ENCODE data around the gene TPST1. TPM values are rescaled to one million over a fixed set of nuclear protein-coding genes. Genes with fewer than 3 reads are reported as not detected.

The TPST1 gene
- total RNA-seq, 1 experiment from 2014 or later, result 32.8 TPM

DNA sequence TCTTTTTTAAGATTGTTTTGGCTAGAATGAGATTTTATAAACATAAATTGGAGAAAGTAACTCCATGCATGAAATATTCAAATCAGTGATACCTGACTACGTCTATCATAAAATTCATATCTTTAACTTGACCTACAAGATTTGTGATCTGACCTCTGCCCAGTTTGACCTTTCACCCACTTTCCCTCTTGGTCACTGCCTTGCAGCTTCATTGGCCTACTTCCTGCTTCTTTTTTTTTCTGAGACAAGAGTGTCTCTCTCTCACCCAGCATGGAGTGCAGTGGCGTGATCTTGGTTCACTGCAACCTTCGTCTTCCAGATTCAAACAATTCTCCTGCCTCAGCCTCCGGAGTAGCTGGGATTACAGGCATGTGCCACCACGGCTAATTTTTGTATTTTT lies 28.5 kb downstream of the TPST1 start:
- H3K36me3 Mint-ChIP-seq (ENCODE audit: insufficient read depth, unreplicated experiment), result peaks cover 29% of the 10 kb centered on the region

GRCh38 chr7:66236713-66237303 lies 31.7 kb downstream of the TPST1 start:
- Histone ChIP-seq H3K4me1 (peaks cover 49% of the 10 kb centered on the region), H3K36me3 (ENCODE audit: control insufficient read depth, insufficient read depth, low read length) (no peaks in the 10 kb centered on the region), H3K4me3 (ENCODE audit: low read depth, low read length) (no peak overlapping the region), H3K9me3 (peaks cover 3% of the 10 kb centered on the region; the same call in 1 of the 2 replicates), H3K27me3 (replicated peaks; ENCODE audit: control insufficient read depth, insufficient read depth, low read length) (no peaks in the 10 kb centered on the region)
- peaks cover 19% of the 10 kb centered on the region for H3K9me3 Mint-ChIP-seq (ENCODE audit: unreplicated experiment)
- H3K4me1 Mint-ChIP-seq (ENCODE audit: low read depth, unreplicated experiment), result peaks cover 45% of the 10 kb centered on the region
- POLR2A ChIA-PET, result no interaction called here
- H3K36me3 Mint-ChIP-seq (ENCODE audit: insufficient read depth, unreplicated experiment), result peaks cover 33% of the 10 kb centered on the region
- intact Hi-C loops (cut with micrococcal nuclease; ENCODE audit: unreplicated experiment), result loop anchor here (5.0 kb wide), 1 partner anchor 50 kb away; no protein-coding TSS in a partner anchor
- TF ChIP-seq, protein P1, sequence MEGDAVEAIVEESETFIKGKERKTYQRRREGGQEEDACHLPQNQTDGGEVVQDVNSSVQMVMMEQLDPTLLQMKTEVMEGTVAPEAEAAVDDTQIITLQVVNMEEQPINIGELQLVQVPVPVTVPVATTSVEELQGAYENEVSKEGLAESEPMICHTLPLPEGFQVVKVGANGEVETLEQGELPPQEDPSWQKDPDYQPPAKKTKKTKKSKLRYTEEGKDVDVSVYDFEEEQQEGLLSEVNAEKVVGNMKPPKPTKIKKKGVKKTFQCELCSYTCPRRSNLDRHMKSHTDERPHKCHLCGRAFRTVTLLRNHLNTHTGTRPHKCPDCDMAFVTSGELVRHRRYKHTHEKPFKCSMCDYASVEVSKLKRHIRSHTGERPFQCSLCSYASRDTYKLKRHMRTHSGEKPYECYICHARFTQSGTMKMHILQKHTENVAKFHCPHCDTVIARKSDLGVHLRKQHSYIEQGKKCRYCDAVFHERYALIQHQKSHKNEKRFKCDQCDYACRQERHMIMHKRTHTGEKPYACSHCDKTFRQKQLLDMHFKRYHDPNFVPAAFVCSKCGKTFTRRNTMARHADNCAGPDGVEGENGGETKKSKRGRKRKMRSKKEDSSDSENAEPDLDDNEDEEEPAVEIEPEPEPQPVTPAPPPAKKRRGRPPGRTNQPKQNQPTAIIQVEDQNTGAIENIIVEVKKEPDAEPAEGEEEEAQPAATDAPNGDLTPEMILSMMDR (IDR thresholded peaks at IDR 0.05; ENCODE audit: insufficient read depth in 1 of 2, low read depth in 1 of 2, low read length in 1 of 2, severe bottlenecking in 1 of 2, unreplicated experiment in 1 of 2), result no peak
- no peak for DNase-seq
- BruUV-seq (replicated peaks), result no TSS peak
- CTCF ChIA-PET, result no interaction called here
- H3K27ac Mint-ChIP-seq (ENCODE audit: unreplicated experiment), result peak overlapping the region; percentile 71
- peak overlapping the region; percentile 56 for H3K4me3 Mint-ChIP-seq (ENCODE audit: unreplicated experiment)
- no peaks in the 10 kb centered on the region for H3K27me3 Mint-ChIP-seq (ENCODE audit: insufficient read depth, unreplicated experiment)

More for the DNA sequence above, 28.5 kb downstream of the TPST1 start:
- H3K9me3 ChIP-seq, result peaks cover 3% of the 10 kb centered on the region; the same call in 1 of the 2 replicates
- ChIA-PET CTCF (no interaction called here), POLR2A (no interaction called here)
- no TSS peak for BruUV-seq (replicated peaks)
- H3K36me3 ChIP-seq (ENCODE audit: control insufficient read depth, insufficient read depth, low read length), result no peaks in the 10 kb centered on the region
- intact Hi-C loops (cut with micrococcal nuclease; ENCODE audit: unreplicated experiment), result no loop called here
- H3K27ac Mint-ChIP-seq (ENCODE audit: unreplicated experiment), result no peak overlapping the region
- no peak overlapping the region for H3K4me3 ChIP-seq (ENCODE audit: low read depth, low read length)
- no peaks in the 10 kb centered on the region for H3K27me3 ChIP-seq (replicated peaks; ENCODE audit: control insufficient read depth, insufficient read depth, low read length)
- H3K9me3 Mint-ChIP-seq (ENCODE audit: unreplicated experiment), result peaks cover 19% of the 10 kb centered on the region
- DNase-seq, result no peak
- TF ChIP-seq, protein P1 (IDR thresholded peaks at IDR 0.05; ENCODE audit: insufficient read depth in 1 of 2, low read depth in 1 of 2, low read length in 1 of 2, severe bottlenecking in 1 of 2, unreplicated experiment in 1 of 2), result no peak
- H3K4me1 ChIP-seq, result peaks cover 37% of the 10 kb centered on the region
- H3K4me3 Mint-ChIP-seq (ENCODE audit: unreplicated experiment), result no peak overlapping the region
- no peaks in the 10 kb centered on the region for H3K27me3 Mint-ChIP-seq (ENCODE audit: insufficient read depth, unreplicated experiment)
- H3K4me1 Mint-ChIP-seq (ENCODE audit: low read depth, unreplicated experiment), result peaks cover 28% of the 10 kb centered on the region

DNA sequence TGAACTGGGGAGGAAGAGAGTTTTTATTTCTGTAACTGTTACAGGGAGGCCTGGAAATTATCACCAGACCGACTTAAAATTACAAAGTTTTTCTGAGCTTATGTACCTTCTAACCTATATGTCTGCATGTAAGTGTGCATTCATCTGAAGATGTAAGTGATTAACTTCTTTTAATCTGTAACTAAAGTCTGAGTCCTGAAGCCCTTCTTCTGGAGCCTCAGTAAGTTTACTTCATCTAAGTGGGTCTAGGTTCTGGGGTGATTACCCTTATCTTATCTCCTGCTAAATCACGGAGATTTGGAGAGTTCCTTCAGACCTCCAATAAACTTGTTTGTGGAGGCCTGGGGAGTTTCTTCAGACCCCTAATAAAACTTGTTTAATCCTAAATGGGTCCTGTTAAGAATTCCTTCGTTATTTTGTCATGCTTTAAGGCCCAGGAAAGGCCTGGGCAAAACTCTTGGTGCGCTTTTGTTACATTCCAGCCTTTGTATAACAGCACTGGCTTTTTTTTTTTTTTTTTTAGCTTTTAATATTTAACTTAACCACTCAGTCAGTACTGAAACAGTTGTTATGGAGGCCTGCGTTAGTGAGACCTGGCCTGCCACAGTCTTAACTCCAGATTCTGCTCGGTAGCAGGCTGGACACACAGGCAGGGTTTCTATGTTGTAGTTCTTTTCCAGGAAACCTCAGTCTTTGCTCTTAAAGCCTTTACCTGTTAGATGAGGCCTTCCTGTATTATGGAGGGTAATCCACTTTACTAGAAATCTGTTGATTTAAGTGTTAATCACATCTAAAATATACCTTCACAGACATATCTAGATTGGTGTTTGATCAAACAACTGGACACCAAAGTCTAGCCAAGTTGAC lies 33.0 kb downstream of the TPST1 start:
- DNase-seq, result peak; percentile 78 to 87
- ChIA-PET POLR2A (interaction anchor here (0.5 to 1.4 kb wide), 8 partner anchors 10 to 417 kb away, joined by 3 to 13 read pairs (median 6); partner anchors contain the start of gene TPST1), CTCF (interaction anchor here (0.6 to 1.6 kb wide), 3 partner anchors 33 to 176 kb away, joined by 3 to 6 read pairs (median 4); no protein-coding TSS in a partner anchor)
- no peaks in the 10 kb centered on the region for H3K36me3 ChIP-seq (ENCODE audit: control insufficient read depth, insufficient read depth, low read length)
- TF ChIP-seq, protein P1 (IDR thresholded peaks at IDR 0.05; ENCODE audit: insufficient read depth in 1 of 2, low read depth in 1 of 2, low read length in 1 of 2, severe bottlenecking in 1 of 2, unreplicated experiment in 1 of 2), result no peak
- peaks cover 45% of the 10 kb centered on the region for H3K4me1 Mint-ChIP-seq (ENCODE audit: low read depth, unreplicated experiment)
- H3K4me3 ChIP-seq (ENCODE audit: low read depth, low read length), result no peak overlapping the region
- no peaks in the 10 kb centered on the region for H3K9me3 ChIP-seq
- H3K36me3 Mint-ChIP-seq (ENCODE audit: insufficient read depth, unreplicated experiment), result peaks cover 27% of the 10 kb centered on the region
- H3K9me3 Mint-ChIP-seq (ENCODE audit: unreplicated experiment), result peaks cover 19% of the 10 kb centered on the region
- peaks cover 49% of the 10 kb centered on the region for H3K4me1 ChIP-seq
- H3K27me3 Mint-ChIP-seq (ENCODE audit: insufficient read depth, unreplicated experiment), result no peaks in the 10 kb centered on the region
- no peaks in the 10 kb centered on the region for H3K27me3 ChIP-seq (replicated peaks; ENCODE audit: control insufficient read depth, insufficient read depth, low read length)
- peak overlapping the region; percentile 56 for H3K4me3 Mint-ChIP-seq (ENCODE audit: unreplicated experiment)
- no TSS peak for BruUV-seq (replicated peaks)
- peak overlapping the region; percentile 71 for H3K27ac Mint-ChIP-seq (ENCODE audit: unreplicated experiment)
- intact Hi-C loops (cut with micrococcal nuclease; ENCODE audit: unreplicated experiment), result loop anchor here (1.0 to 5.0 kb wide), 5 partner anchors 33 to 175 kb away; partner anchors contain the start of gene TPST1
